Suprapubic skin (tissue), 4 donors: ENCODE data around the gene GSTO2.

ENCODE experiments used
- POLR2A ChIP-seq, 2 donors: fragments of 450-650 bp; IDR thresholded peaks; one replicate each; pipeline ENCODE4 v1.6.1; 2017; ENCODE audit warnings: antibody characterized with exemption in 2 of 2, mild to moderate bottlenecking in 2 of 2, moderate library complexity in 2 of 2
- POLR2AphosphoS5 ChIP-seq, 3 donors: sonication (generic); formaldehyde crosslinking; IDR thresholded peaks; one replicate each; pipeline ENCODE4 v1.6.1; 2017; ENCODE audit warnings: antibody characterized with exemption in 3 of 3
- TF ChIP-seq, protein P1 (sequence below), 2 donors: fragments of 200-600 bp in 1 of 2; fragments of 450-650 bp in 1 of 2; sonication (generic) in 1 of 2; IDR thresholded peaks; one replicate each; pipeline ENCODE4 v1.5.1; 2016 to 2019; ENCODE audit warnings: antibody characterized with exemption in 2 of 2, mild to moderate bottlenecking in 1 of 2, moderate library complexity in 1 of 2

DNA sequence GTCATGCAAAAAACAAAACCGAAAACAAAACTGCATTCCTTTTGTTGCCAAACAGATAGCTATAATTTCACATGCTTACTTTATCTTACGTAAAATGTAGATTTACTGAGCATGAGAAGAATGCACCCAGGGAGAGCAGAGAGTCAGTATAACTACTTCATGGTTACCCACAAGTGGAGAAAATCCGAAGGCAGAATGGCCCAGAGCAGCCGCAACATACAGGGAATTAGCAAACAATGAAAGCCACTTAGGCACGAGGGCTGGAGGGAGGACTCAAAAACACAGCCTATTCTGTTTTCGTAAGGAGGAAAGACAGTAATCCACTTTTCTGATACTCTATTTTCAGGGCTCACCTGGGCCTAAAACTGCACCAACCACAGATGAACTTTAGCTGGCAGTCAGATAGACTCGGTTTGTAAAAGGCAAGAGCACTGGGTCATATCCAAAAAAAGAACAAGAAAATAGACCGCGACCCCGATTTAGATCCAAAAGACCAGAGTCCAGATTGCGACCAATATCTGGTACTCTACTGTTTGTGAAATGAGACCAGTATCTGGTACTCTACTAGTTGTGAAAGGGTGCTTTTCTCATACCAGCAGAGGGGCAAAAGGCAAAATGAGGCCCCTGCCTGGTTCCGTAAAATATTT lies 68.0 kb downstream of the GSTO2 start:
- TF ChIP-seq POLR2A (IDR thresholded peaks at IDR 0.05) (no peak), POLR2AphosphoS5 (IDR thresholded peaks at IDR 0.05) (no peak)
- TF ChIP-seq, protein P1, sequence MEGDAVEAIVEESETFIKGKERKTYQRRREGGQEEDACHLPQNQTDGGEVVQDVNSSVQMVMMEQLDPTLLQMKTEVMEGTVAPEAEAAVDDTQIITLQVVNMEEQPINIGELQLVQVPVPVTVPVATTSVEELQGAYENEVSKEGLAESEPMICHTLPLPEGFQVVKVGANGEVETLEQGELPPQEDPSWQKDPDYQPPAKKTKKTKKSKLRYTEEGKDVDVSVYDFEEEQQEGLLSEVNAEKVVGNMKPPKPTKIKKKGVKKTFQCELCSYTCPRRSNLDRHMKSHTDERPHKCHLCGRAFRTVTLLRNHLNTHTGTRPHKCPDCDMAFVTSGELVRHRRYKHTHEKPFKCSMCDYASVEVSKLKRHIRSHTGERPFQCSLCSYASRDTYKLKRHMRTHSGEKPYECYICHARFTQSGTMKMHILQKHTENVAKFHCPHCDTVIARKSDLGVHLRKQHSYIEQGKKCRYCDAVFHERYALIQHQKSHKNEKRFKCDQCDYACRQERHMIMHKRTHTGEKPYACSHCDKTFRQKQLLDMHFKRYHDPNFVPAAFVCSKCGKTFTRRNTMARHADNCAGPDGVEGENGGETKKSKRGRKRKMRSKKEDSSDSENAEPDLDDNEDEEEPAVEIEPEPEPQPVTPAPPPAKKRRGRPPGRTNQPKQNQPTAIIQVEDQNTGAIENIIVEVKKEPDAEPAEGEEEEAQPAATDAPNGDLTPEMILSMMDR (IDR thresholded peaks at IDR 0.05): no peak
